Stimulated activated CD4-positive, alpha-beta T cell treated with anti-CD3 and anti-CD28 coated beads, Interleukin-4, amount 100 ng/mL, for 24 hours (primary cell): ENCODE measurements around the gene AFF2.

Source experiments
- DNase-seq: peaks from one replicate; pipeline ENCODE4 v3.0.0-alpha.2; 2020

The AFF2 gene

GRCh38 chrX:148771440-148771839 lies 271.0 kb downstream of the AFF2 start:
- no peak for DNase-seq

- DNase-seq: no peak
Measured at GRCh38 chrX:148774276-148774675, 273.9 kb downstream of the AFF2 start.

GRCh38 chrX:148784137-148784536 lies 283.7 kb downstream of the AFF2 start:
- no peak for DNase-seq

- no peak for DNase-seq
Measured at GRCh38 chrX:148784856-148785255, 284.4 kb downstream of the AFF2 start.

GRCh38 chrX:148785256-148785655 lies 284.8 kb downstream of the AFF2 start:
- no peak for DNase-seq

- DNase-seq: no peak
Measured at GRCh38 chrX:148788449-148788848, 288.0 kb downstream of the AFF2 start.

- no peak for DNase-seq
Measured at GRCh38 chrX:148794350-148794749, 293.9 kb downstream of the AFF2 start.

GRCh38 chrX:148804579-148805355 lies 304.4 kb downstream of the AFF2 start:
- no peak for DNase-seq

- DNase-seq: no peak
Measured at GRCh38 chrX:148806145-148806870, 305.9 kb downstream of the AFF2 start.

GRCh38 chrX:148808833-148809232 lies 308.4 kb downstream of the AFF2 start:
- no peak for DNase-seq

GRCh38 chrX:148811236-148811635 lies 310.8 kb downstream of the AFF2 start:
- DNase-seq: no peak

GRCh38 chrX:148813422-148813821 lies 313.0 kb downstream of the AFF2 start:
- DNase-seq: no peak

- DNase-seq: no peak
Measured at GRCh38 chrX:148813967-148814366, 313.6 kb downstream of the AFF2 start.

- no peak for DNase-seq
Measured at GRCh38 chrX:148815218-148815961, 315.0 kb downstream of the AFF2 start.

- DNase-seq: no peak
Measured at GRCh38 chrX:148823986-148824385, 323.6 kb downstream of the AFF2 start.

GRCh38 chrX:148825696-148826095 lies 325.3 kb downstream of the AFF2 start:
- no peak for DNase-seq

- DNase-seq: no peak
Measured at GRCh38 chrX:148836741-148837140, 336.3 kb downstream of the AFF2 start.

GRCh38 chrX:148850631-148851030 lies 350.2 kb downstream of the AFF2 start:
- DNase-seq: no peak

GRCh38 chrX:148854306-148854705 lies 353.9 kb downstream of the AFF2 start:
- no peak for DNase-seq

- no peak for DNase-seq
Measured at GRCh38 chrX:148856505-148856904, 356.1 kb downstream of the AFF2 start.

GRCh38 chrX:148865277-148866210 lies 365.1 kb downstream of the AFF2 start:
- no peak for DNase-seq

- no peak for DNase-seq
Measured at GRCh38 chrX:148867596-148867995, 367.2 kb downstream of the AFF2 start.
